WI38 (cell line): ENCODE results near the gene EFCAB3.

Experiments used
- H3K4me3 ChIP-seq: 2 replicates; pipeline ENCODE4 v1.5.1; 2011; ENCODE audit warnings: low read depth, mild to moderate bottlenecking, control low read depth, low read length
- TF ChIP-seq, protein P1 (sequence below): IDR thresholded peaks from 2 replicates; pipeline ENCODE4 v1.5.1; 2012; ENCODE audit warnings: low read depth, mild to moderate bottlenecking, control low read depth, low read length

The EFCAB3 gene

DNA sequence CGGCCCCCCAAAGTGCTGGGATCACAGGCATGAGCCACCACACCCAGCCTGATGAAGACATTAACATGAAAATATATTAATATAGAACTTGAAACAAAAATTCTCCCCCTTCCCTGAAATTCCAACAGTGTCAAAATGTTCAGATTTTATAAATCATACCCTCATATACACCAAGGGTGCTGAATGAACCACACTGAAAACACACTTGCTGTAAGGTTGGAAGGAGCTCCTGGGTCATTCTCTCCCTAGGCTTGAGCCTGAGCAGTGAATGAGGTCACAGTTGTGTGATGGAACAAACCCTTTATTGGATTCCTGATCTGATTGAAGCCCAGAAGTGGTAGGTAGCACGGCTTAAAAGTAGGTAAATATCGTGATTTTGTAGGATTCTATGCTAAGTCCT is at the start of gene EFCAB3:
Gene EFCAB3 (plus strand): TSS at position 301 of the 400 bp plus-strand sequence. CDS start 2,427 bp downstream, outside the sequence.
- TF ChIP-seq, protein P1, sequence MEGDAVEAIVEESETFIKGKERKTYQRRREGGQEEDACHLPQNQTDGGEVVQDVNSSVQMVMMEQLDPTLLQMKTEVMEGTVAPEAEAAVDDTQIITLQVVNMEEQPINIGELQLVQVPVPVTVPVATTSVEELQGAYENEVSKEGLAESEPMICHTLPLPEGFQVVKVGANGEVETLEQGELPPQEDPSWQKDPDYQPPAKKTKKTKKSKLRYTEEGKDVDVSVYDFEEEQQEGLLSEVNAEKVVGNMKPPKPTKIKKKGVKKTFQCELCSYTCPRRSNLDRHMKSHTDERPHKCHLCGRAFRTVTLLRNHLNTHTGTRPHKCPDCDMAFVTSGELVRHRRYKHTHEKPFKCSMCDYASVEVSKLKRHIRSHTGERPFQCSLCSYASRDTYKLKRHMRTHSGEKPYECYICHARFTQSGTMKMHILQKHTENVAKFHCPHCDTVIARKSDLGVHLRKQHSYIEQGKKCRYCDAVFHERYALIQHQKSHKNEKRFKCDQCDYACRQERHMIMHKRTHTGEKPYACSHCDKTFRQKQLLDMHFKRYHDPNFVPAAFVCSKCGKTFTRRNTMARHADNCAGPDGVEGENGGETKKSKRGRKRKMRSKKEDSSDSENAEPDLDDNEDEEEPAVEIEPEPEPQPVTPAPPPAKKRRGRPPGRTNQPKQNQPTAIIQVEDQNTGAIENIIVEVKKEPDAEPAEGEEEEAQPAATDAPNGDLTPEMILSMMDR: no peak

DNA sequence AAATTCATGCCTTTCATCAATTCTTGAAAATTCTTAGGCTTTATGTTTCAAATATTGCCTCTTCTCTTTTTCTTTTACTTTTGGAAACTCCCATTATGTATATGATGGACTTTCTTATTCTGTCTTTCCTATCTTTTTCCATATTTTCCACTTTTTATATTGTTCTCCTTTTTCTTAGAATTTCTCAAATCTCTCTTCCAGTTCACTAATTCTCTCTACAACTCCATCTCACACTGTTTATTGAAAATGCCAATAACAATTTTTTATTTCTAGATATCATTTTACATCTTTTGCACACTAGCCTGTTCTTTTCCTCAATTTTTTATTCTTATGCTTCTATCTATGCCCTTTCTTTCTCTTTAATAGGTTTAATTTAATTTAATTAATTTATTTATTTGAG is 43.8 kb upstream of the EFCAB3 start:
- TF ChIP-seq, protein P1: no peak
- no peak overlapping the region for H3K4me3 ChIP-seq

More for the DNA sequence above, at the start of gene EFCAB3:
- H3K4me3 ChIP-seq: no peak within 1 kb of the TSS

- TF ChIP-seq, protein P1: no peak
- no peak overlapping the region for H3K4me3 ChIP-seq
Observed at GRCh38 chr17:62343764-62344270, 36.5 kb upstream of the EFCAB3 start.

DNA sequence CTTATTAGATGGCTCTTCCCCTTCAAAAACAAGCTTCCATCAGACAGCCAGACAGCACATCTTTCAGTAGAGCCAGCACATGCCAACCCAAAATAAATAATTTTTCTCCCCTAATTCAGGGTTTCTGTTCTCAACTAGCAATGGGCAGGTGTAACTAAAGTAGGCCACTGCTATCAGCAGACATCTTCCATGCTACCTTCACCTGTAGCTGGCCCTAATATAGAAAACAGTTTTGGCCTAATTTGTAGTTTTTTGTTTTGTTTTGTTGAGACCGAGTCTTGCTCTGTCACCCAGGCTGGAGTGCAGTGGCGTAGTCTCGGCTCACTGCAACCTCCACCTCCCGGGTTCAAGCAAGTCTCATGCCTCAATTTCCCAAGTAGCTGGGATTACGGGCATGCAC is 29.2 kb upstream of the EFCAB3 start:
- TF ChIP-seq, protein P1: no peak

GRCh38 chr17:62366191-62366590 is 14.2 kb upstream of the EFCAB3 start:
- no peak overlapping the region for H3K4me3 ChIP-seq
- TF ChIP-seq, protein P1: no peak

More for the DNA sequence above, 29.2 kb upstream of the EFCAB3 start:
- H3K4me3 ChIP-seq: no peak overlapping the region

GRCh38 chr17:62381561-62381960 is 1.2 kb downstream of the EFCAB3 start:
- TF ChIP-seq, protein P1: no peak
- H3K4me3 ChIP-seq: no peak overlapping the region

GRCh38 chr17:62388856-62389255 is 8.5 kb downstream of the EFCAB3 start:
- TF ChIP-seq, protein P1: no peak

More at GRCh38 chr17:62388856-62389255, 8.5 kb downstream of the EFCAB3 start:
- no peak overlapping the region for H3K4me3 ChIP-seq
